ENCODE data around the gene ARVCF. TPM values are rescaled to one million over a fixed set of nuclear protein-coding genes. Genes with fewer than 3 reads are reported as not detected.

The ARVCF gene
- total RNA-seq, 1 donor from 2014 or later: 25.4 TPM

- Histone ChIP-seq H3K9me3 (replicated peaks) (peaks cover 21% of the 10 kb centered on the region), H3K27ac (replicated peaks) (peak overlapping the region; percentile 81), H3K4me3 (no peak overlapping the region), H3K36me3 (no peaks in the 10 kb centered on the region), H3K4me1 (peaks cover 47% of the 10 kb centered on the region), H3K27me3 (ENCODE audit: low read depth) (no peaks in the 10 kb centered on the region)
- no peak for TF ChIP-seq CTCF (IDR thresholded peaks at IDR 0.05; ENCODE audit: borderline replicate concordance)
- DNase-seq: no peak
- intact Hi-C loops (cut with micrococcal nuclease): no loop called here
Observed at GRCh38 chr22:20002128-20002527, 14.5 kb downstream of the ARVCF start.

GRCh38 chr22:20001082-20001638 is 15.5 kb downstream of the ARVCF start:
- H3K27me3 ChIP-seq (ENCODE audit: low read depth): no peaks in the 10 kb centered on the region
- peaks cover 55% of the 10 kb centered on the region for H3K4me1 ChIP-seq
- H3K36me3 ChIP-seq: no peaks in the 10 kb centered on the region
- DNase-seq: no peak
- peaks cover 21% of the 10 kb centered on the region for H3K9me3 ChIP-seq (replicated peaks)
- H3K27ac ChIP-seq (replicated peaks): peak overlapping the region; percentile 81
- H3K4me3 ChIP-seq: no peak overlapping the region
- no peak for TF ChIP-seq CTCF (IDR thresholded peaks at IDR 0.05; ENCODE audit: borderline replicate concordance)
- intact Hi-C loops (cut with micrococcal nuclease): no loop called here

- no peak for TF ChIP-seq CTCF (IDR thresholded peaks at IDR 0.05; ENCODE audit: borderline replicate concordance)
- intact Hi-C loops (cut with micrococcal nuclease): no loop called here
- Histone ChIP-seq H3K27ac (replicated peaks) (peak overlapping the region; percentile 81), H3K4me3 (no peak overlapping the region), H3K9me3 (replicated peaks) (peaks cover 21% of the 10 kb centered on the region), H3K27me3 (ENCODE audit: low read depth) (no peaks in the 10 kb centered on the region), H3K4me1 (peaks cover 62% of the 10 kb centered on the region), H3K36me3 (no peaks in the 10 kb centered on the region)
- peak; percentile 61 for DNase-seq
Observed at GRCh38 chr22:20000246-20001081, 16.2 kb downstream of the ARVCF start.

- Histone ChIP-seq H3K27me3 (ENCODE audit: low read depth) (no peaks in the 10 kb centered on the region), H3K36me3 (no peaks in the 10 kb centered on the region), H3K4me3 (no peak overlapping the region), H3K27ac (replicated peaks) (peak overlapping the region; percentile 81), H3K4me1 (peaks cover 66% of the 10 kb centered on the region), H3K9me3 (replicated peaks) (peaks cover 16% of the 10 kb centered on the region)
- DNase-seq: no peak
- TF ChIP-seq CTCF (IDR thresholded peaks at IDR 0.05; ENCODE audit: borderline replicate concordance): no peak
- intact Hi-C loops (cut with micrococcal nuclease): no loop called here
Observed at GRCh38 chr22:19998991-19999820, 17.4 kb downstream of the ARVCF start.

- peaks cover 66% of the 10 kb centered on the region for H3K4me1 ChIP-seq
- H3K4me3 ChIP-seq: no peak overlapping the region
- no peaks in the 10 kb centered on the region for H3K27me3 ChIP-seq (ENCODE audit: low read depth)
- no peak for TF ChIP-seq CTCF (IDR thresholded peaks at IDR 0.05; ENCODE audit: borderline replicate concordance)
- H3K9me3 ChIP-seq (replicated peaks): peaks cover 8% of the 10 kb centered on the region
- peak overlapping the region; percentile 81 for H3K27ac ChIP-seq (replicated peaks)
- DNase-seq: no peak
- intact Hi-C loops (cut with micrococcal nuclease): no loop called here
- H3K36me3 ChIP-seq: no peaks in the 10 kb centered on the region
Observed at GRCh38 chr22:19998232-19998951, 18.2 kb downstream of the ARVCF start.
